GM18951 (cell line): ENCODE measurements around the gene TLX2.

Experiments used
- POLR2A ChIP-seq: IDR thresholded peaks from 4 replicates; pipeline ENCODE4 v1.6.1; 2011; ENCODE audit warnings: mild to moderate bottlenecking; ENCODE audit not compliant: insufficient read length, insufficient read depth; ENCODE audit errors: extremely low read depth
- in situ Hi-C: fragments of 300-500 bp; cut with MboI; formaldehyde crosslinking; loops from one replicate; pipeline ENCODE4 v1.12.0; 2022; ENCODE audit warnings: low sequenced_read_pairs, mixed read lengths, inconsistent platforms; ENCODE audit not compliant: unreplicated experiment

The TLX2 gene

DNA sequence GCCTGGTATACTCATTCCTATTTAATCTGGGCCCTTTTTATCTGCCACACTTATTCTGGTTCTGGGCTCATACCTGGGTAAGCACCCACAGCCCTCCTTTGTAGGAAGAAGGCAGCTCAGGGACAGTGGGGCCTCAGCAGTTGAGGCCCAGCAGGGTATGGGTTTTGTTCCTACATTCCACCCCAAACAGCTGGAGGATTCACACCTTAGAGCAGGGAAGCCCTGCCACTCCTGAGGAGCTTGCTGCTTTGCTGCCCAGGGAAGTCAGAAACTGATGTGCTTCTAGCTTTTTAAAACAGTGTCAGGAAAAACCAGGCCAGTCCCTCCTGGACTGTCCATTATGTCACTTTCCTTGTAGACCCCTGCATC lies 13.7 kb upstream of the TLX2 start:
- no peak for TF ChIP-seq POLR2A
- in situ Hi-C loops: no loop called here

DNA sequence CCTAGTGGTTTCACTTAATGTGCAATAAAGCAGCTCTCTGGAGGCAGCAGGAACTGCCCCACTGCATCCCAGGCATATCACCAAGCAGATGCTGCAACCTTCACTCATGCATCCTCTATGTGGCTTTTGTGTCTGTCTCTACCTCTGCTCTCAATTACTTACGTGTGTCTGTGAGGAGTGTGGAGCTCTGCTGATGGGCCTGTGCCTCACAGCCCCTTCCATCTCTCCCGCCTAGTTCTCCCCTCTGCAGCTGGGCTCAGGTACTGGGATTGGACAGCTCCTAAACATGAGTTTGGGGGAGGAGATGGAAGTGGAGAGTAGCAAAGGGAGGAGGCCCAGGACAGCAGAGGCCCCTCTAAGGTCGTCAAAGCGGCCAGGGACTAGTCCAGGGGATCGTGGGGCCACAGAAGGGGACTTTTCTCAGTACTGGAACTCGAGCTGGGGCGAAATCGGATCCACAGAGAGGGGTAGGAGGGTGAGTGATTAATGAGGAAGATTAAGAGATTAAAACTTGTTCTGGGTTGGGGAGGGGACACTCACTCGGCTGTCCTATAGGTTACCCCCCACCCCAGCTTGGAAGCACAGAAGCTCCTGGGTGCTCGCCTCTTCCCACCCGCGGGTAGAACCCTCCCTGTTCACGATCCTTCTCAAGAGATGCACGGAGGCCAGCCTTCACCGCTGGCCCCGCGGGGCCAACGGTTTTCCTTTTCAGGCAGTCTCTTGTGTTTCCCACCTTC lies 12.7 kb upstream of the TLX2 start:
- in situ Hi-C loops: no loop called here
- no peak for TF ChIP-seq POLR2A

DNA sequence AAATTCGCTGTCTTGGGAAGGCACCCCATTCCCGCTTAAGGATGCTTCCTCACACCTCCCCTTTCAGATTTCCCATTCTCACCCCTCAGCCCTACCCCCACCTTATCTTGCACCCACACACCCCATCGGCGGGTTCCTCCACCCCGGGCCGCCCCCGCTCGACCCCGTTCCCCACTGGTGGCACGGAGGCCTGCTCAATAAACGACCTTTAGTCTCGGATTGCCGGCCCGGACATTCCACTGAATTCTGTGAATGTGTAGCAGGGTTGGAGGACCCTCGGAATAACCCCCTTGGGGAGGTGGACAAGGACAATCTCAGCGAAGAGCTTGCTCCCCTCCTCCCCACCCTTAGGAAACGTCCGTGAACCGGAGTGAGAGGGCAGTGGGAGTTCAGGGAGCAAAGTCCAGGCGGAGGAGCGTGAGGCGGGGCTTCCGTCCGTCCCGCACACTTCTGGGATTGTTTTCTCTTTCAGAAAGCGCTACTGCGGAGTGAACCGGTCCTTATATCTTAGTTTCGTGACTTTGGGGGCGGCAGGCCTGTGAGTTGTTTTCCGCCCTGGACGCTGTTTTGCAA lies 12.0 kb upstream of the TLX2 start:
- in situ Hi-C loops: no loop called here
- no peak for TF ChIP-seq POLR2A

DNA sequence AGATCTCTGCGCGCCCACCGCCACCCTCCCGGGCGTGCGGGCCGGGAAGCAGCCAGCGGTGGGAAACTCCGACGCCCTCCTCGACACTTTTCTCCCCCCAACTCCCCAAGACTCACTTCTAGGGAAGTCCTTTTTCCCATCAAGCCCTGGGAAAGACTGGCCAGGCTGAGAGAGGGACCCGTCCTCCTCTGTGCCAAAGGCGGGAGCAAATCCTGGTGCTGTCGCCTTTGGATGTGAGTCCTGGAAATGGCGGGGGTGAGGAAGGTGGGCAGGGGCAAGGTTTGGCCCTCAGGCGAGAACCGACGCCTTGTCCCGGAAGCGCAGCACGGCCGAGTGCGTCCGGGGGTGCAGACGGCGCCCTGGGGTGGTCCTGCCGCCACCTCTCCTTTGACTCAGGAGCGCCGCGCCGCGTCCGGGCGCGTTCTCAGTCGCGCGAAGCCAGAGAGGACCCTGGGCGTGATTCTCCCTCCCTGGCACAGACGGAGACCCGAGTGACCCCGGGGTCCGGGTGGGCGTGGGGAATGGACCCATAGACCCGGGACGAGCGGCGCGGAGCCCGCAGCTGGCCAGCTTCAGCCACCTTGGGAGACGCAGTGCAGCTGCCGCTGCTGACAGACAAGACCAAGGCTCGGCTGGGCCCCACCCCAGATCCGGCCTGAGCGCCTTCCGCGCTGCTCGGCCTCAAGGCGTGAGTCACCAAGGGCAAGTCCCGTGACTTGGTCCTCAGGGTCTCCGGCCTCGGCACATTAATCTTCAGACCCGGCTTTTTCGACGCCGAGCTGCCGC lies 11.3 kb upstream of the TLX2 start:
- in situ Hi-C loops: no loop called here
- TF ChIP-seq POLR2A: peak; percentile 72

DNA sequence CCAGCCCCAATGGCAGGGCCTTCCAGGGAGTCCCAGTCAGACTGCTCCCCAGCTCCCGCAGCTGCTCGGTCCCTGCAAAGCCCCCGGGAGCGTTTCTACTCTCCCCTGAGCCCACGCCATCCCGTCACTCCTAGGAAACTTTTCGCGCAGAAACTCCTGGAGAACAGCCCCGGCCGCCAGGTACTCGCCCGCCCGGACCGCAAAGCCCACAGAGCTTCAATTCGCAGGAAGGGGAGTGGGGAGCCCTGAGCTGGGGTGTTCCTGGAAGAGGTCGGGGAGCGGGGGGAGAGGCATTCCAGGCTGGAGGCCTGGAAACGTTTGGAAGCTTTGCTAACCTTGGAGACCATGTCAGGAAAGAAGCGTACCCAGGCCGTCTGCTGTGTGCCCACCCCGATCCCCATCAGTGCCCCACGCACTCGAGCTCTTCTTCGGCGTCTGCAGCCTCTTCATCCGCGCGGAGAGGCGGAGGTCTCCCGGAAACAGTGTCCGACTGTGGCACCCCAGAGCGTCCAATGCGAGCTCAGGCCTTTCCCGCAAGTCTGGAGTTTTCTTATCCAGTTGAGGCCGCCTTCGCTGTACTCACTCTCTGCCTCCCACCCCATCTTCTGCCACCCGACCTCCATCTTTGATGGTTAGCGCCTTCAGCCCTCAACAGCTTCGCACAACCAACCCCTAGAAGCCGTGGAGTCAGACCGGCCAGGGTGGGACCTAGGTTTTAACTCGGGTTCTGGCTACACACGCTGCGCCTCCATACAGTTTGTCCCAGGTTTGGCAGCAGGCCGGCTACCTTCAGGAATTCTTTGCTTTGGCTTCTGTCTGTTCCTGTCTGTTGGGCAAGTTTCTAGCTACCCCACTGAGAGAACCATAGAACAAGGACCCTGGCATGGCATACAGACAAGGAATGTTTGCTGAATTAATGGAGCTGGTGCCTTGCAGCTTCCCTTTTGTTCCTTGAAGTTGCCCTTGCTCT lies 10.5 kb upstream of the TLX2 start:
- in situ Hi-C loops: no loop called here

DNA sequence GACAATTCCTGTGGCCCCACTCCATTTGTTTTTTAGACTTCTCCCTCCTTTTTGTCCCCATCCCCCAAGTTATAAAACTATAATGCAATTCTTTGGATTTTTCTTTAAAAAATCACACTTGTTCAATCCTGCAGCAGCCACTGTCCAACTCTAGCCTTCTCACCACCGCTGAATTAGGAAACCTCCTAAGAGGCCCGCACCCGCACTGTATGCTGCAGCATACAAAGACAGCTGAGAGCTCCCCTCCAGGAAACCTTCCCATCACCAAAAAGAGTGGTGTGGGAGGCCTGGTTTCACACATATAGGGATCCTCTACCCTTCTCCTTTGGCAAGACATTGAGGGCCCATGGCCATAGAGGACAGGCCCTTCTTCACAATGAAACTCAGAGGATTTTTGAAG lies 9.7 kb upstream of the TLX2 start:
- in situ Hi-C loops: no loop called here
- no peak for TF ChIP-seq POLR2A

More for the DNA sequence above, 10.5 kb upstream of the TLX2 start:
- no peak for TF ChIP-seq POLR2A

DNA sequence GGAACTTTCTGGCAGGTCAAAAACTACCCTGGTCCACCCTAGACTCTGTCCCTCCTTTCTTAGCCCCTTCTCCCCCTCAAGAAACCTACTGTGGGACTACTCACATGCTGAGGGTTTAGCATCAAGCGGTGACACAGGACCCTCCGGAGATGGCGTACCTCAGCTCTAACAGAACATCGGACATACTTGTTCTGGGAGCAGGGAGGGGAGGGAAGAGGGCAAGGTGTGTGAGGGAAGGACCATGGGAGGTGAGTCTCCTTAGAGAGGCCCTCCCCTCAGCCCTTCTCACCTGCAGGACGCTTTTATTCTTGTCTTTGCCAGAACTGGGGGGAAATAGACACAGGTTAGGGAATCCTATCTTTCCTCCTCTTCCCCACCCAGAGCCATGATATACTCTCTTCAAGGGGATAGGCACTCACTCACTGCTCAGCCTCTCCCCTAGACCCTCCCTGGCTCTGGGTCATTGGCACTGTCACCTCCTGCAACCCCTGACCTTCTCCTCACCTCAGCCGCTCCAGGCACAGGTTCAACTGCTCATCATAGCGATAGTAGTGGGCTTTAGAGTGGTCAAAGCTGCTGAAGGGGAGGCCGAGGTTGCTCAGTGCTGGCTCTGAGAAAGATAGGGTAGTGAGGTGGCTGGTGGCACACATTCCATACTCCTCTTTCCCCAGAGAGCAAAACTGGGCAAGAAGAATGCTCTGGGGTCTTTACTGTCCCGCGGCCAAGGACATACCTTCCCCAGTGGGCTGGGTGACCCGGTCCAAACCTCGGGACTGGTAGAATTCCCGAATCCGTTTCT lies 8.6 kb upstream of the TLX2 start:
- in situ Hi-C loops: no loop called here
- no peak for TF ChIP-seq POLR2A

DNA sequence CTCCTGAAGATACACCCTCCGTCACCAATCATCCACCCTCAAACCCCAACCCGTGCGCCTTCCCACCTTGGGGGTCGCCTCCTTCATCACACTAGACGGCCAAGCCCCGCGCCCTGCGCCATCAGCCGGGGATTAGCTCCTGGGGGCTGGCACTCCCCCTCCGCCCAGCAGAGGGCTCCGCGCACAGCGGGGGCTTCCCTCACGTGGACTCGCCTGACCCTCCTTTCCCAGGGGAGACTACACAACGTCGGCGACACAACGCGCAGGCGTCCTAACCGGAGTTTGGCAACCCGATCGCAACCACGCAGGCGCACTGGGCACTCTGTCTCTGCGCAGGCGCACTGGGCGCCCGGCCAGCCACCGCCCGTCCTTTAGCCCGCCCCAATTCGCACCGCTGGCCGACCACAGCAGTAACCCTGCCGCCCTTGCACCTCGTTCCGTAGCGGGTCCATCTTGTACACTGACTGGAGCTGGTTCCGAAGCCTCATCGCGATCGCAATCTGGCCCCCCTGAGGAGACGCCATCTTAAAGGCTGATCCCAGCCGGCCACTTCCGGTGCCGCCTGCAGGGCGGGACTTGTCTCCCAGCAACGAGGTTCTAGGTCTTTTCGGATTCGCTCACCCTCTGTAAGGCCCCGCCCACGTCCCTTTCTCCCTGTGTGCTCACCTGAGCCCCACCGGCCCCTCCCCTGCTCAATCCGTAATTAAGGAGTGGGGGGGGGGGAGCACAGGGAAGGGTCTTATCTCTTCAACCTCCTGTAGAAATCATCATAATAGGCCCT lies 6.9 kb upstream of the TLX2 start, which contains the start of gene PCGF1:
PCGF1 (minus strand) TSS at position 551 of the 781 bp plus-strand sequence; CDS start at position 524, 27 bp downstream.
- peak; percentile 83 for TF ChIP-seq POLR2A
- in situ Hi-C loops: no loop called here

DNA sequence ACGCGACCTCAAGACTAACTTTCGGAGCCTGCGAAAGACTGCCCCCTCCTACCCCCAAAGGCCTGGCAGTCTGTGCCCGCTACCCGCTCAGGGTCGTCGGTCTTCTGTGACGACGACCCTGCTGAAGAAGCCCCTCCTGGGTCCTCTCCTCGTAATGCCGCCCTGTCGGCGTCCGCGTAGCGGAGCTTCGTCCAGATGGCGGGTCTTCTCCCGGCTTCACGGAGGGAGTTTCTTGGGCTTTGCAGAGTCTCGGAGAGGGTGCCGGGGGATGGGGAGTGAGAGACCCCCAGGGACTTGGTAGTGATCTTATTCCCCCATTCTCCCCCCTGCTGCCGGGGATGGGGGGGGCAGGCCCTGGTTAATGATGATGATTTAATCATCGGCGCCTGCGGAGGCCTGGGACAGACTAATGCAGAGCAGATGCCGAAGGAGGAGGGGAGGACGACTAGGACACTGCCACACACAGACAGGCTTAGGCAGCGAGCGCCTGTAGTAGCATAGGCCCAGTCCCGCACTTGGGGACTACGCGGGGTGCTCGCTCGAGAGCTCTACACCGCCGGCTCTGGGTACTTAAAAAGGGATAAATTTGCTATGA lies 6.2 kb upstream of the TLX2 start:
- in situ Hi-C loops: no loop called here
- no peak for TF ChIP-seq POLR2A

DNA sequence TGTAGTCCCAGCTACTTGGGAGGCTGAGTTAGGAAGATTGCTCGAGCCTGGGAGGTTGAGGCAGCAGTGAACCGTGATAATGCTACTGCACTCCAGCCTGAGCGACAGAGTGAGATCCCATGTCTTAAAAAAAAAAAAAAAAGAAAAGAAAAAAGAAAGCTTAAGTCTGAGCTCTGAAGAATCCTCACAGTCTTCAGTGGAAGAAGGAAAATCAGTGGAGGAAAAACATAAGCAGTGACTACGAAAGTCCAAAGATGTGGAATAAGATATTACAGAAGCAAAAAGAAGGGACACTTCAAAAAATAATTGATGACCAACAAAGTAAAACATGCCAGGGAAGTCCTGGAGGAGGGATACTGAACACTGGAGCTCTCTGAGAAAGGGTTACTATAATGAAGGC lies 4.0 kb upstream of the TLX2 start:
- TF ChIP-seq POLR2A: no peak
- in situ Hi-C loops: no loop called here

DNA sequence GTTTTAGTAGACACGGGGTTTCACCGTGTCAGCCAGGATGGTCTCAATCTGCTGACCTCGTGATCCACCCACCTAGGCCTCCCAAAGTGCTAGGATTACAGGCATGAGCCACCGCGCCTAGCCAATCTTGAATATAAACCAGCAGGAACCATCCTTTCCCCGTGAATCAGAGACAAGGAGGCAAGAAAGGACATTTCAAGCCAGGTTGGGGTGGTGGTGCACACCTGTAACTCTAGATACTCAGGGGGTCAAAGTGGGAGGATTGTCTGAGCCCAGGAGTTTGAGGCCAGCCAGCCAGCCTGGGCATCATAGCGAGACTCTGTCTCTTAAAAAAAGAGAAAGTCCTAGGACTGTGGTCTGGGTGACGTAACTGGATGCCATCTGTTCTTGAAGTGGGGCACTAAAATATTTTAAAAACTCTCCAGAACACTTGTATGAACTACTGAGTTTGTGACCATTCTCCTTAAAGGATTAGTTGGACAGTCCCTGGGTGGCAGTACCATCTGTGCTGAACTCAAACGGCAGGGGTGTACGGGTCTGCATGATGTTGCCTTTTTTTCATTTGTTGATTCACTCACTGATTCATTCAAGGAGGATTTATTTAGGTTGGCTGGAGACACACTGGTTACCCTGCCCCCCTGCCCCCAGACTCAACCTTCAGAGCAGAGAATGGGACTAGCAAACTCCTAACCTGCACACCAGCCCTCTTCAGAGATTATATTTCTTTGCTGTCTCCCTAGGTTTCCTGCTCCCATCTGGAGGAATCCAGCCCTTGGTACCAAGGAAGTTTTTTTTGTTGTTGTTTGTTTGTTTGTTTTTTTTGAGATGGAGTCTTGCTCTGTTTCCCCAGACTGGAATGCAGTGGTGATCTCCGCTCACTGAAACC lies 2.9 kb upstream of the TLX2 start:
- TF ChIP-seq POLR2A: no peak
- in situ Hi-C loops: no loop called here
